HCT116 (cell line): Measurements from ENCODE around the gene CUBN.

ENCODE experiments used
- EZH2 ChIP-seq: fragments of 200-600 bp; sonication (generic); IDR thresholded peaks from 2 replicates; pipeline ENCODE4 v1.6.1; 2017; ENCODE audit warnings: antibody characterized with exemption, mixed run types
- FOSL1 ChIP-seq: IDR thresholded peaks from 2 replicates; pipeline ENCODE4 v1.6.1; 2012; ENCODE audit warnings: low read depth
- JUND ChIP-seq: IDR thresholded peaks from 2 replicates; pipeline ENCODE4 v1.6.1; 2012
- POLR2A ChIP-seq: IDR thresholded peaks from 2 replicates; pipeline ENCODE4 v1.7.0; 2011; ENCODE audit warnings: borderline replicate concordance; ENCODE audit not compliant: insufficient read depth, insufficient read length; ENCODE audit errors: extremely low read depth
- TF ChIP-seq, protein P1 (sequence below), 3 experiments: fragments of 200-600 bp in 1 of 3; sonication (generic) in 1 of 3; IDR thresholded peaks in 2 of 3; conservative IDR thresholded peaks in 1 of 3; 2 replicates each; pipeline ENCODE4 v1.5.1; 2012 to 2017; ENCODE audit warnings: low read depth in 2 of 3, low read length in 2 of 3, antibody characterized with exemption in 1 of 3, borderline replicate concordance in 1 of 3, control low read depth in 1 of 3, mild to moderate bottlenecking in 1 of 3, mixed read lengths in 1 of 3, mixed run types in 1 of 3, moderate library complexity in 1 of 3; ENCODE audit not compliant: insufficient read depth in 1 of 3
- TF ChIP-seq, protein P2 (sequence below): IDR thresholded peaks from 2 replicates; pipeline ENCODE4 v1.6.1; 2012

DNA sequence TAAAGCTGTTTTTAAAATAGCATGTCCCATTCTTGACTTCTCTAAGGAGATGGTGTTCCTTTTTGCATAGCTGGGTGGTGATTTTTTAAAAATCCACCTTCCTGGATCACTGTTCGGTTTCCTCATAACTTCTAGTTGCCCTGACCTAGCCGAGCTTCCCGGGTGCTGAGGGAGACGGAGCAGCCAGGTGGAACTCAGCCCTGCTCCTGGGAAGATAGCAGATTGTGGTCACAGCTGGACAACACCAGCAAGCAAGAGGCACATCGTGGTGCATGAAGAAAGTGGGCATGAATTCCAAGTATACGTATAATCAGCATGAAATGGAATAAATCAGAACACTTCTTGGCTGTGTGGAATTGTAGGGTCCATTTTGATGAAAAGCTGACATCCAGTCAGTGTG is 238.9 kb downstream of the CUBN start:
- TF ChIP-seq EZH2 = no peak
- TF ChIP-seq, protein P1, sequence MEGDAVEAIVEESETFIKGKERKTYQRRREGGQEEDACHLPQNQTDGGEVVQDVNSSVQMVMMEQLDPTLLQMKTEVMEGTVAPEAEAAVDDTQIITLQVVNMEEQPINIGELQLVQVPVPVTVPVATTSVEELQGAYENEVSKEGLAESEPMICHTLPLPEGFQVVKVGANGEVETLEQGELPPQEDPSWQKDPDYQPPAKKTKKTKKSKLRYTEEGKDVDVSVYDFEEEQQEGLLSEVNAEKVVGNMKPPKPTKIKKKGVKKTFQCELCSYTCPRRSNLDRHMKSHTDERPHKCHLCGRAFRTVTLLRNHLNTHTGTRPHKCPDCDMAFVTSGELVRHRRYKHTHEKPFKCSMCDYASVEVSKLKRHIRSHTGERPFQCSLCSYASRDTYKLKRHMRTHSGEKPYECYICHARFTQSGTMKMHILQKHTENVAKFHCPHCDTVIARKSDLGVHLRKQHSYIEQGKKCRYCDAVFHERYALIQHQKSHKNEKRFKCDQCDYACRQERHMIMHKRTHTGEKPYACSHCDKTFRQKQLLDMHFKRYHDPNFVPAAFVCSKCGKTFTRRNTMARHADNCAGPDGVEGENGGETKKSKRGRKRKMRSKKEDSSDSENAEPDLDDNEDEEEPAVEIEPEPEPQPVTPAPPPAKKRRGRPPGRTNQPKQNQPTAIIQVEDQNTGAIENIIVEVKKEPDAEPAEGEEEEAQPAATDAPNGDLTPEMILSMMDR (IDR thresholded peaks at IDR 0.05 in 2 of 3, conservative IDR thresholded peaks at IDR 0.05 in 1 of 3; ENCODE audit: borderline replicate concordance in 1 of 3, insufficient read depth in 1 of 3, low read depth in 2 of 3, low read length in 2 of 3) = no peak
- TF ChIP-seq POLR2A = no peak
- TF ChIP-seq, protein P2, sequence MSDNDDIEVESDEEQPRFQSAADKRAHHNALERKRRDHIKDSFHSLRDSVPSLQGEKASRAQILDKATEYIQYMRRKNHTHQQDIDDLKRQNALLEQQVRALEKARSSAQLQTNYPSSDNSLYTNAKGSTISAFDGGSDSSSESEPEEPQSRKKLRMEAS = no peak
- TF ChIP-seq FOSL1 = no peak
- TF ChIP-seq JUND = no peak
